ENCODE measurements around the gene PUS3. TPM values are rescaled to one million over a fixed set of nuclear protein-coding genes. Genes with fewer than 3 reads are reported as not detected.

Gene PUS3
- total RNA-seq, 4 donors from 2014 or later, result 2.5 to 7.9 (median 5.8) TPM

GRCh38 chr11:125949271-125950177, 46.5 kb upstream of the PUS3 start:
- Histone ChIP-seq H3K27me3 (no peaks in the 10 kb centered on the region), H3K4me3 (no peak overlapping the region), H3K4me1 (peaks cover 0 to 17% (median 0%) of the 10 kb centered on the region in 4 donors), H3K36me3 (no peaks in the 10 kb centered on the region), H3K27ac (no peak overlapping the region), H3K9me3 (no peaks in the 10 kb centered on the region)
- no peak for DNase-seq
- TF ChIP-seq CTCF (IDR thresholded peaks at IDR 0.05) (no peak), POLR2A (IDR thresholded peaks at IDR 0.05) (no peak)

- H3K27me3 ChIP-seq, result no peaks in the 10 kb centered on the region
- H3K27ac ChIP-seq, result no peak overlapping the region
- no peak overlapping the region for H3K4me3 ChIP-seq
- no peak for DNase-seq
- H3K9me3 ChIP-seq, result no peaks in the 10 kb centered on the region
- no peaks in the 10 kb centered on the region for H3K36me3 ChIP-seq
- no peak for TF ChIP-seq CTCF (IDR thresholded peaks at IDR 0.05)
- no peak for TF ChIP-seq POLR2A (IDR thresholded peaks at IDR 0.05)
- H3K4me1 ChIP-seq, result peaks cover 0 to 17% (median 0%) of the 10 kb centered on the region in 4 donors
Measured at GRCh38 chr11:125948278-125949051, 45.5 kb upstream of the PUS3 start.

GRCh38 chr11:125947419-125948277, 44.6 kb upstream of the PUS3 start:
- H3K4me3 ChIP-seq, result no peak overlapping the region
- TF ChIP-seq CTCF (IDR thresholded peaks at IDR 0.05), result no peak
- TF ChIP-seq POLR2A (IDR thresholded peaks at IDR 0.05), result no peak
- no peak for DNase-seq
- no peaks in the 10 kb centered on the region for H3K9me3 ChIP-seq
- peaks cover 0 to 11% (median 0%) of the 10 kb centered on the region in 4 donors for H3K4me1 ChIP-seq
- H3K36me3 ChIP-seq, result no peaks in the 10 kb centered on the region
- H3K27me3 ChIP-seq, result no peaks in the 10 kb centered on the region
- H3K27ac ChIP-seq, result no peak overlapping the region

- Histone ChIP-seq H3K36me3 (no peaks in the 10 kb centered on the region), H3K9me3 (no peaks in the 10 kb centered on the region), H3K27me3 (no peaks in the 10 kb centered on the region), H3K27ac (no peak overlapping the region), H3K4me1 (peaks cover 0 to 6% (median 0%) of the 10 kb centered on the region in 4 donors), H3K4me3 (no peak overlapping the region)
- no peak for TF ChIP-seq CTCF (IDR thresholded peaks at IDR 0.05)
- TF ChIP-seq POLR2A (IDR thresholded peaks at IDR 0.05), result no peak
- no peak for DNase-seq
Measured at GRCh38 chr11:125946712-125947418, 43.9 kb upstream of the PUS3 start.

All from Peyer's patch (tissue), 4 donors.